ENCODE data around the gene SPATA3.
"Not testable (repeated sequence)": the region's sequence is repeated elsewhere in the genome, so short reads cannot be mapped to it uniquely, and the experiment has no call there.

The SPATA3 gene

DNA sequence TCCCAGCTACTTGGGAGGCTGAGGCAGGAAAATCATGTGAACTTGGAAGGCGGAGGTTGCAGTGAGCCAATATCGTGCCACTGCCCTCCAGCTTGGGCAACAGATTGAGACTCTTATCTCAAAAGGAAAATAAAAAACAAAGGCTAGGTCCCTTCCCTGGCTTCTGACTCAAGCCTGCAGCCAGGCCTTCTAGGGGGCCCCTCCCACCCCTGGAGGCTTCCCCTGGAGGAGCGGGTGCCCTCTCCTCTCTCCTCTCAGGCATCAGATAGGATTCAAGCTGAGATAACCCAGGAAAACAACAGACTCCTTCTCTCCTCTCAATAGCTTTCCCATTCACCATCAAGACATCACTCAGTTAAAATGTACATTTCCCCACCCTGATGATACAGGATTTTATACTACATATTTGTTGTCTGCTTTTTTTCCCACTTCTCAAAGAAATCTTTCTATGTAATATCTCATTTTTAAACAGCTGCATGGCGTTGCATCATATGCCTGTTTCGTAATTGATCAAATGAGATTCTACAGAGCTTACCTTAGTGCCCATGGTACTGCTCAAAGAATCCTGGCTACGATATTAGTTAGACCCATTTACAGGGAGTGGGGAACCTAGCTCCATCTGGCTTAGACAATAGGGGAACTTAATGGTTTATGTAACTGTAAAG lies 20.8 kb downstream of the SPATA3 start:
- DNase-seq (ENCODE audit: low spot score), result no peak
- in situ Hi-C loops (cut with MboI; ENCODE audit: low pct_unique_long_range_greater_than_20kb, low sequenced_read_pairs, unreplicated experiment), result no loop called here
- no peak for TF ChIP-seq CTCF (IDR thresholded peaks at IDR 0.05; ENCODE audit: extremely low read depth, insufficient read depth, missing control alignments)

GRCh38 chr2:231017231-231017598 lies 21.3 kb downstream of the SPATA3 start:
- DNase-seq (ENCODE audit: low spot score), result no peak
- TF ChIP-seq CTCF (IDR thresholded peaks at IDR 0.05; ENCODE audit: extremely low read depth, insufficient read depth, missing control alignments), result no peak
- in situ Hi-C loops (cut with MboI; ENCODE audit: low pct_unique_long_range_greater_than_20kb, low sequenced_read_pairs, unreplicated experiment), result no loop called here

GRCh38 chr2:231018184-231018583 lies 22.3 kb downstream of the SPATA3 start:
- no peak for DNase-seq (ENCODE audit: low spot score)
- in situ Hi-C loops (cut with MboI; ENCODE audit: low pct_unique_long_range_greater_than_20kb, low sequenced_read_pairs, unreplicated experiment), result no loop called here
- no peak for TF ChIP-seq CTCF (IDR thresholded peaks at IDR 0.05; ENCODE audit: extremely low read depth, insufficient read depth, missing control alignments)

DNA sequence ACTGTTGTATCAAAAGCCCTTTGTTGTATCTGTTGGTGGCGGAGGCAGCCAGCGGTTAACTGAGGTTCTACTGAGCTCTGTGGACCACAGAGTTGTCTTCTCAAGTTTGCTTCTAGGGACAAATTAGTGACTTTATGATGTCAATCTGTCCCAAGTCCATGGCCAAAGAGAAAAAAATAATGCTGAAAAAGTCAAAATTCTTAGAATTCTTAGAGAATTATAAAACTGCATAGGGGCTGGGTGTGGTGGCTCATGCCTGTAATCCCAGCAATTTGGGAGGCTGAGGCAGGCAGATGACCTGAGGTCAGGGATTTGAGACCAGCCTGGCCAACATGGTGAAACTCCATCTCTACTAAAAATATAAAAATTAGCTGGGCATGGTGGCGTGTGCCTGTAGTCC lies 29.1 kb downstream of the SPATA3 start:
- in situ Hi-C loops (cut with MboI; ENCODE audit: low pct_unique_long_range_greater_than_20kb, low sequenced_read_pairs, unreplicated experiment); DNase-seq (ENCODE audit: low spot score): not testable (repeated sequence)

DNA sequence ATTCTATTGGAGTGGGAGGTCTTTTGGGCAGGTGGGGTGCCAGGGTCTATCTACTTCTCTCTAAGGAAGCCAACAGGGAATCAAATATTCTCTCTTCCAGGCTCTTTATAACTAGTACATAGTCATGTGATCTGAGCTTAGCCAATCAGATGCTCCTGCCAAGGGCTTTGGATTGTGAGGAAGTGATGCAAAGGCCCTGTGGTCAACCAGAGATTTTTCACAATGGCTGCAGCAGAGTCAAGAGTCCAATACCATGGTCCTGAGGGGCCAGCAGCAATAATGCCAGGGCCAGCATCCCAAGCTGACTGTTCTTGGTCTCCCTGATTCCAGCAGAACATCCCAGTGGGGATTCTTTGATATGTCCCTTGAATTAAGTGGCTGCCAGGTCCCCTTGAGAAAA lies 33.0 kb downstream of the SPATA3 start:
- no peak for TF ChIP-seq CTCF (IDR thresholded peaks at IDR 0.05; ENCODE audit: extremely low read depth, insufficient read depth, missing control alignments)
- in situ Hi-C loops (cut with MboI; ENCODE audit: low pct_unique_long_range_greater_than_20kb, low sequenced_read_pairs, unreplicated experiment), result no loop called here
- DNase-seq (ENCODE audit: low spot score), result no peak

DNA sequence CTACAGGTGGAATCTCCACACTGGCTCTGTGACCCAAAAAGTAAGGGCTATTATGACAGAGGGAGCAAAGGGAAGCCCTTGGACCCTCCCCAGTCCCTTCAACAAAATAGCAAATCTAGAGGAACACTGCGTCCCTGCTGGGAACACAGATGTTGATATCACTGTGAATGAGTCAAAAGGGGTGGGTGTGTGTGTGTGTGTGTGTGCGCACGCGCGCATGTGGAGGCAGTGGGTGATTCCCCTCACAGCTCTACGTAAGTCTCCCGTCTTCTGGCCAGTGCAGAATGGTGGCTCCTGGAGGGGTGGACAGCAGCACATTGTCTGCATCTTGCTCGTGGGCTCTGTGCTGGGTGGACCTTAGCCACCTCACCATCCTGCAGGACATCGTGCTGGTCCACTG lies 33.6 kb downstream of the SPATA3 start:
- TF ChIP-seq CTCF (IDR thresholded peaks at IDR 0.05; ENCODE audit: extremely low read depth, insufficient read depth, missing control alignments), result no peak
- DNase-seq (ENCODE audit: low spot score), result no peak
- in situ Hi-C loops (cut with MboI; ENCODE audit: low pct_unique_long_range_greater_than_20kb, low sequenced_read_pairs, unreplicated experiment), result no loop called here

DNA sequence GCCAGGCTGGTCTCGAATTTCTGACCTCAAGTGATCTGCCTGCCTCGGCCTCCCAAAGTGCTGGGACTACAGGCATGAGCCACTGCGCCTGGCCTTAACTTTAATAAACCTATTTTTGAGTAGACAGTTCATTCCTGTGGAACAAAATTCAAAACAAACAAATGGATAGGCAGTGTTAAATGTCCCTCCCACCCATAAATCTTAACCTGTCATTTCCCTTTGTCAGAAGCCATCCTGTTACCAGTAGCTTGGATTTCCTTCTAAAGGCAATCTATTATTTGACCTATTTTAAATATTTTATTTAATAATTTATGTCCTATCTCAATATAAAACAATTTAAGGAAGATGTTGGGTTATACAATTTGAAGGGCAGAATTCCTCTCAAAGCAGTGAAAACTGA lies 34.8 kb downstream of the SPATA3 start:
- no peak for TF ChIP-seq CTCF (IDR thresholded peaks at IDR 0.05; ENCODE audit: extremely low read depth, insufficient read depth, missing control alignments)
- in situ Hi-C loops (cut with MboI; ENCODE audit: low pct_unique_long_range_greater_than_20kb, low sequenced_read_pairs, unreplicated experiment), result no loop called here
- no peak for DNase-seq (ENCODE audit: low spot score)

Measured in GM13977 (cell line).